DND-41 (cell line): ENCODE results near the gene MAP4K1.

Experiments used
- CTCF ChIP-seq: IDR thresholded peaks from 2 replicates; pipeline ENCODE4 v1.5.1; 2012; ENCODE audit warnings: borderline replicate concordance, low read length, moderate library complexity, mild to moderate bottlenecking; ENCODE audit not compliant: poor library complexity, severe bottlenecking; ENCODE audit errors: extremely low read depth
- EZH2 ChIP-seq: IDR thresholded peaks from 3 replicates; pipeline ENCODE4 v1.6.1; 2012; ENCODE audit warnings: borderline replicate concordance, low read depth, mild to moderate bottlenecking, moderate library complexity, low read length, inconsistent platforms; ENCODE audit not compliant: severe bottlenecking

DNA sequence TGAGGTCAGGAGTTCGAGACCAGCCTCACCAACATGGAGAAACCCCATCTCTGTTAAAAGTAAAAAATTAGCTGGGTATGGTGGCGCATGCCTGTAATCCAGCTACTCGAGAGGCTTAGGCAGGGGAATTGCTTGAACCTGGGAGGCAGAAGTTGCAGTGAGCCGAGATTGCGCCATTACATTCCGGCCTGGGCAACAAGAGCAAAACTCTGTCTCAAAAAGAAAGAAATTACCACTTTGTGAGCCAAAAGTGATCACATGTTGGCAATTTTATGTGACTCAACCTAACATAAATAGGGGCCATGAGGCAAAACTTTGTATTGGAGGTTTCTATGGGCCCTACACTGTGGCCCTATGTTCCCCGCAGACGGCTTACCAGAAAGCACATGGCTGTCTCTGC, 72.2 kb downstream of the MAP4K1 start:
- TF ChIP-seq CTCF, result no peak
- no peak for TF ChIP-seq EZH2
